H1 (cell line): ENCODE data around the gene PIK3R3. TPM values are rescaled to one million over a fixed set of nuclear protein-coding genes. Genes with fewer than 3 reads are reported as not detected.

ENCODE experiments used
- CTCF ChIA-PET: fragments of 300-600 bp; sonication (Branson Sonifier 250); formaldehyde crosslinking; loops from one replicate; lab custom pipeline; 2021; ENCODE audit not compliant: partially characterized antibody; lab: Charles Lee
- POLR2A ChIA-PET: fragments of 300-600 bp; sonication (Branson Sonifier 250); formaldehyde crosslinking; loops from one replicate; lab custom pipeline; 2021; ENCODE audit warnings: inconsistent platforms; ENCODE audit not compliant: partially characterized antibody; lab: Charles Lee
- DNase-seq, 2 experiments: peaks; one replicate each; pipeline versions ENCODE4 v3.0.0 to v3.0.0-alpha.2; 2010 to 2022; ENCODE audit warnings: low spot score in 2 of 2, low read depth in 1 of 2, mixed read lengths in 1 of 2
- FAIRE-seq: peaks from 2 replicates; lab custom pipeline; 2011; peaks lifted over from hg19 to GRCh38; lab: Jason Lieb, UNC
- H2AFZ ChIP-seq: 2 replicates; pipeline ENCODE4 v1.8.1; 2012; ENCODE audit warnings: low read length, inconsistent platforms
- H2AK5ac ChIP-seq: 2 replicates; pipeline ENCODE4 v1.6.1; 2013; ENCODE audit warnings: low read depth, low read length
- H2BK120ac ChIP-seq: replicated peaks from 2 replicates; pipeline ENCODE3; 2013; ENCODE audit warnings: low read depth, low read length, inconsistent platforms
- H2BK12ac ChIP-seq: 2 replicates; pipeline ENCODE4 v1.6.1; 2013; ENCODE audit warnings: low read depth, low read length
- H2BK15ac ChIP-seq: 2 replicates; pipeline ENCODE4 v1.6.1; 2013; ENCODE audit warnings: low read length
- H2BK20ac ChIP-seq: 2 replicates; pipeline ENCODE4 v1.6.1; 2013; ENCODE audit warnings: low read length
- H2BK5ac ChIP-seq: 2 replicates; pipeline ENCODE4 v1.6.1; 2013; ENCODE audit warnings: low read depth, low read length
- H3K14ac ChIP-seq: 2 replicates; pipeline ENCODE4 v1.6.1; 2013; ENCODE audit warnings: inconsistent platforms; ENCODE audit not compliant: insufficient read length
- H3K18ac ChIP-seq: 2 replicates; pipeline ENCODE4 v1.6.1; 2013; ENCODE audit warnings: low read length; ENCODE audit errors: extremely low read depth
- H3K23ac ChIP-seq: 2 replicates; pipeline ENCODE4 v1.6.1; 2013; ENCODE audit warnings: inconsistent platforms; ENCODE audit not compliant: insufficient read length
- H3K23me2 ChIP-seq: 2 replicates; pipeline ENCODE4 v1.6.1; 2013; ENCODE audit warnings: low read depth, low read length
- H3K27ac ChIP-seq: 2 replicates; pipeline ENCODE4 v1.6.1; 2011; ENCODE audit warnings: low read depth, low read length, inconsistent platforms
- H3K27me3 ChIP-seq, 4 experiments: replicated peaks in 1 of 4; 1 replicate in 1 of 4; 2 replicates in 3 of 4; pipeline versions ENCODE4 v1.6.1 to v1.8.1; 2011 to 2013; ENCODE audit warnings: low read length in 3 of 4, mild to moderate bottlenecking in 3 of 4, inconsistent platforms in 2 of 4, mixed read lengths in 2 of 4, moderate library complexity in 1 of 4; ENCODE audit not compliant: control insufficient read depth in 3 of 4, insufficient read depth in 3 of 4; ENCODE audit errors: extremely low read depth in 1 of 4
- H3K36me3 ChIP-seq, 4 experiments: 2 replicates each; pipeline versions ENCODE4 v1.6.1 to v1.8.1; 2011 to 2013; ENCODE audit warnings: mild to moderate bottlenecking in 4 of 4, low read length in 3 of 4, moderate library complexity in 2 of 4, control low read depth in 1 of 4, inconsistent platforms in 1 of 4; ENCODE audit not compliant: insufficient read depth in 4 of 4, control insufficient read depth in 2 of 4
- H3K4ac ChIP-seq: replicated peaks from 2 replicates; pipeline ENCODE3; 2013; ENCODE audit warnings: low read length, low read depth, mixed read lengths, inconsistent platforms; ENCODE audit not compliant: insufficient read length
- H3K4me1 ChIP-seq, 4 experiments: replicated peaks in 1 of 4; 1 replicate in 1 of 4; 2 replicates in 3 of 4; pipeline versions ENCODE4 v1.6.1 to v1.8.1; 2011 to 2013; ENCODE audit warnings: low read length in 3 of 4, inconsistent platforms in 2 of 4, mixed read lengths in 1 of 4; ENCODE audit not compliant: insufficient read depth in 4 of 4, control insufficient read depth in 3 of 4
- H3K4me2 ChIP-seq, 2 experiments: 2 replicates each; pipeline versions ENCODE4 v1.6.1 to v1.8.1; 2011 to 2013; ENCODE audit warnings: low read depth in 2 of 2, low read length in 2 of 2, control low read depth in 1 of 2, inconsistent platforms in 1 of 2, mild to moderate bottlenecking in 1 of 2; ENCODE audit not compliant: insufficient read depth in 1 of 2
- H3K4me3 ChIP-seq, 4 experiments: fragments of 200-600, 300-600 bp in 1 of 4; sonication (generic), shearing (Covaris generic), sonication (Bioruptor Twin) in 1 of 4; 2 replicates each; pipeline versions ENCODE4 v1.5.1 to v1.8.1; 2011 to 2016; ENCODE audit warnings: low read length in 4 of 4, low read depth in 3 of 4, control low read depth in 2 of 4, inconsistent platforms in 2 of 4, mild to moderate bottlenecking in 2 of 4, mixed read lengths in 1 of 4, moderate library complexity in 1 of 4; ENCODE audit not compliant: insufficient read depth in 2 of 4; ENCODE audit errors: extremely low read depth in 1 of 4
- H3K56ac ChIP-seq: replicated peaks from 2 replicates; pipeline ENCODE3; 2013; ENCODE audit warnings: low read depth, mild to moderate bottlenecking, mixed read lengths, low read length, inconsistent platforms; ENCODE audit not compliant: insufficient read length
- H3K79me1 ChIP-seq: 2 replicates; pipeline ENCODE4 v1.6.1; 2013; ENCODE audit warnings: low read depth, low read length, control low read depth
- H3K79me2 ChIP-seq, 2 experiments: 2 replicates each; pipeline versions ENCODE4 v1.6.1 to v1.8.1; 2012 to 2013; ENCODE audit warnings: low read length in 2 of 2, mild to moderate bottlenecking in 2 of 2, inconsistent platforms in 1 of 2; ENCODE audit not compliant: insufficient read depth in 2 of 2, control insufficient read depth in 1 of 2
- H3K9ac ChIP-seq, 4 experiments: replicated peaks in 1 of 4; 1 replicate in 1 of 4; 2 replicates in 3 of 4; pipeline versions ENCODE4 v1.6.1 to v1.8.1; 2011 to 2013; ENCODE audit warnings: low read depth in 3 of 4, low read length in 3 of 4, control low read depth in 2 of 4, mild to moderate bottlenecking in 2 of 4, moderate library complexity in 2 of 4, inconsistent platforms in 1 of 4; ENCODE audit errors: extremely low read depth in 1 of 4
- H3K9me3 ChIP-seq, 2 experiments: 2 replicates each; pipeline versions ENCODE4 v1.6.1 to v1.8.1; 2012 to 2013; ENCODE audit warnings: mild to moderate bottlenecking in 2 of 2, moderate library complexity in 2 of 2, control low read depth in 1 of 2, inconsistent platforms in 1 of 2, low read depth in 1 of 2, low read length in 1 of 2, mixed read lengths in 1 of 2; ENCODE audit not compliant: insufficient read depth in 2 of 2
- H4K20me1 ChIP-seq, 2 experiments: replicated peaks in 1 of 2; 2 replicates each; pipeline versions ENCODE3 to v1.8.1; 2011 to 2013; ENCODE audit warnings: inconsistent platforms in 2 of 2, low read length in 2 of 2, mild to moderate bottlenecking in 1 of 2; ENCODE audit not compliant: insufficient read depth in 2 of 2, control insufficient read depth in 1 of 2
- H4K5ac ChIP-seq: 2 replicates; pipeline ENCODE4 v1.6.1; 2013; ENCODE audit warnings: low read length, low read depth, mixed read lengths, inconsistent platforms; ENCODE audit not compliant: insufficient read length
- H4K8ac ChIP-seq: 2 replicates; pipeline ENCODE4 v1.8.0; 2013; ENCODE audit warnings: mild to moderate bottlenecking, moderate library complexity, low read length, inconsistent platforms; ENCODE audit not compliant: insufficient read depth; ENCODE audit errors: extremely low read depth
- H4K91ac ChIP-seq: replicated peaks from 2 replicates; pipeline ENCODE3; 2013; ENCODE audit warnings: low read length, mixed read lengths, inconsistent platforms; ENCODE audit not compliant: insufficient read length
- CBX5 ChIP-seq: fragments of 300-800, 300-1000 bp; sonication (generic); IDR thresholded peaks from 2 replicates; pipeline ENCODE4 v1.7.1; 2016; ENCODE audit warnings: antibody characterized with exemption, low read length, low read depth
- CREB1 ChIP-seq: IDR thresholded peaks from 2 replicates; pipeline ENCODE4 v1.6.1; 2012; ENCODE audit warnings: inconsistent platforms
- GABPA ChIP-seq: IDR thresholded peaks from 2 replicates; pipeline ENCODE4 v1.6.1; 2011; ENCODE audit warnings: mild to moderate bottlenecking, low read length, moderate library complexity, borderline replicate concordance; ENCODE audit not compliant: insufficient read depth
- HDAC6 ChIP-seq: IDR thresholded peaks from one replicate; pipeline ENCODE4 v1.7.1; 2012; ENCODE audit warnings: low read depth, mild to moderate bottlenecking, inconsistent platforms, low read length, moderate library complexity
- KDM1A ChIP-seq: fragments of 200-600, 300-600 bp; sonication (generic); IDR thresholded peaks from 2 replicates; pipeline ENCODE4 v1.7.1; 2016; ENCODE audit warnings: mild to moderate bottlenecking, low read length, borderline replicate concordance
- KDM5A ChIP-seq: fragments of 200-600 bp; IDR thresholded peaks from 2 replicates; pipeline ENCODE4 v1.7.1; 2012; ENCODE audit warnings: mild to moderate bottlenecking, low read length, inconsistent platforms, mixed read lengths
- POLR2AphosphoS5 ChIP-seq: IDR thresholded peaks from 2 replicates; pipeline ENCODE4 v1.6.1; 2011; ENCODE audit warnings: low read depth, low read length
- WGBS, 2 experiments: shearing (Covaris generic) in 1 of 2; methylation state at CpG; one replicate each; pipeline versions ENCODE4 v1.1.6 to v1.1.7; 2013 to 2015; ENCODE audit warnings: low lambda C conversion rate in 2 of 2, mixed read lengths in 2 of 2, inconsistent platforms in 1 of 2, low coverage in 1 of 2, missing lambda C conversion rate in 1 of 2; ENCODE audit not compliant: insufficient replicate concordance in 2 of 2, insufficient coverage in 1 of 2, insufficient read length in 1 of 2; ENCODE audit errors: extremely low coverage in 1 of 2, missing lambda C conversion rate in 1 of 2; 5-methylcytosine and 5-hydroxymethylcytosine counted together
- polyA plus RNA-seq, 7 experiments: library from polyadenylated mRNA; depleted of rRNA in 3 of 7; stranded (reverse) in 5 of 7; unstranded in 2 of 7; fragments of >200 nt in 5 of 7; fragments of 200-250 nt in 2 of 7; gene quantifications; 1 replicate in 5 of 7; 2 replicates in 1 of 7; 4 replicates in 1 of 7; pipeline versions ENCODE4 v1.2.1 to v1.2.3, GENCODE V29; 2011 to 2013; ENCODE audit warnings: missing spikeins in 2 of 7, mixed read lengths in 2 of 7
- total RNA-seq: library from RNA; stranded (reverse); fragmentation: NEBNext Ultra II Directional; extraction: Animal tissue kit (Norgen Biotek cat#: 25700); gene quantifications from 2 replicates; pipeline ENCODE4 v1.2.1, GENCODE V29; 2021
- TF ChIP-seq, protein P1 (sequence below): IDR thresholded peaks from 2 replicates; pipeline ENCODE4 v1.6.1; 2012; ENCODE audit warnings: inconsistent platforms

Gene PIK3R3
- total and polyA plus RNA-seq, 2 of the 8 experiments (the other 6 are each of a cell fraction or from before 2014, with no cell fraction given), result 5.3 to 13.6 TPM

DNA sequence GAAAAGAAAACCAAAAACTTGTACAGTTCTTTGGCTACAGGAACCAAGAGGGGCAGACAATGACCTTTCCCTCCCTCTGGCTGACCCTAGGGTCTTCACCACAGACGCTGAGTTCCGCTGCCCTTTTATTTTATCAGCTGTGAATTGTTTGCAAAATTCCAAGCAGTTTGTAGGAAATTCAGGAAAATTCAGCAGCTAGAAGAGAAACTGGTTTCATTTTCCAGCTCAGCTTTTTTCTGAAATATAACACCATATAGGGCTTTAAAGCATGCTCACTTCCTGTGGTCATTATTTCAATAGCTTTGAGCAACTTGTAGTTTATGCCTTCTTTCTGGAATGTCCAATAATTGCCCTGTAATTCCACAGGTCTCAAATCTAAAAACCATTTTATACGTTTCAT lies 5.5 kb upstream of the PIK3R3 start:
- ChIA-PET CTCF (interaction anchor here (0.7 kb wide), 1 partner anchor 84 kb away, joined by 3 read pairs; no protein-coding TSS in a partner anchor), POLR2A (interaction anchor here (1.2 to 2.1 kb wide), 2 partner anchors 8 to 13 kb away, joined by 3 to 6 read pairs; no protein-coding TSS in a partner anchor)
- H3K14ac ChIP-seq, result no peak overlapping the region
- H2BK20ac ChIP-seq, result no peak overlapping the region
- peaks cover 3% of the 10 kb centered on the region for H3K23me2 ChIP-seq
- H3K4me3 ChIP-seq, result no peak overlapping the region
- H2BK12ac ChIP-seq, result no peak overlapping the region
- FAIRE-seq (no peak), DNase-seq (no peak)
- H3K27ac ChIP-seq, result no peak overlapping the region
- no peaks in the 10 kb centered on the region for H4K20me1 ChIP-seq
- no peak overlapping the region for H2AK5ac ChIP-seq
- no peak overlapping the region for H3K4me2 ChIP-seq
- H2AFZ ChIP-seq, result no peak overlapping the region
- 91% methylated on average over 3 of the region's 3 CpGs; no CpG with 5 or more reads in 1 of the 2 experiments for WGBS, 2 experiments
- no peaks in the 10 kb centered on the region for H3K36me3 ChIP-seq
- no peak overlapping the region for H4K91ac ChIP-seq
- H3K27me3 ChIP-seq, result no peaks in the 10 kb centered on the region
- no peaks in the 10 kb centered on the region for H3K79me2 ChIP-seq
- H3K9me3 ChIP-seq, result no peaks in the 10 kb centered on the region
- no peak for TF ChIP-seq CBX5
- no peak for TF ChIP-seq GABPA
- TF ChIP-seq CREB1, result no peak
- no peak for TF ChIP-seq POLR2AphosphoS5
- TF ChIP-seq HDAC6, result no peak
- TF ChIP-seq, protein P1, sequence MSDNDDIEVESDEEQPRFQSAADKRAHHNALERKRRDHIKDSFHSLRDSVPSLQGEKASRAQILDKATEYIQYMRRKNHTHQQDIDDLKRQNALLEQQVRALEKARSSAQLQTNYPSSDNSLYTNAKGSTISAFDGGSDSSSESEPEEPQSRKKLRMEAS, result no peak
- no peak for TF ChIP-seq KDM5A
- TF ChIP-seq KDM1A, result no peak
- no peak overlapping the region for H3K4ac ChIP-seq
- no peak overlapping the region for H3K23ac ChIP-seq
- H2BK120ac ChIP-seq, result no peak overlapping the region
- H4K8ac ChIP-seq, result no peak overlapping the region
- H4K5ac ChIP-seq, result no peak overlapping the region
- no peak overlapping the region for H3K18ac ChIP-seq
- H2BK5ac ChIP-seq, result no peak overlapping the region
- H3K79me1 ChIP-seq, result no peaks in the 10 kb centered on the region
- no peak overlapping the region for H3K9ac ChIP-seq
- H3K56ac ChIP-seq, result no peak overlapping the region
- no peak overlapping the region for H2BK15ac ChIP-seq
- H3K4me1 ChIP-seq, result peaks cover 0 to 8% (median 4%) of the 10 kb centered on the region in 4 experiments; a peak in 4 of 7 replicates
